SKM-1 (cell line): ENCODE data around the gene GNL1.
A peak's percentile ranks its signal among the peaks of the same experiment; 100 is the strongest.

ENCODE experiments used
- DNase-seq: peaks from one replicate; lab custom pipeline; 2025; ENCODE audit not compliant: unreplicated experiment; lab: John Stamatoyannopoulos, UW

The GNL1 gene

GRCh38 chr6:30570740-30571074 is 14.4 kb upstream of the GNL1 start:
- DNase-seq: no peak

GRCh38 chr6:30570263-30570662 is 14.0 kb upstream of the GNL1 start:
- no peak for DNase-seq

- no peak for DNase-seq
These were observed 12.0 kb upstream of the GNL1 start for GRCh38 chr6:30568245-30568644.

GRCh38 chr6:30565772-30566171 is 9.5 kb upstream of the GNL1 start:
- no peak for DNase-seq

- DNase-seq: no peak
These were observed 7.8 kb upstream of the GNL1 start for GRCh38 chr6:30564114-30564513.

GRCh38 chr6:30562470-30563425 is 6.5 kb upstream of the GNL1 start:
- DNase-seq: no peak

- DNase-seq: no peak
These were observed 4.6 kb upstream of the GNL1 start for GRCh38 chr6:30560930-30561329.

- DNase-seq: peak; percentile 23
These were observed 1.3 kb upstream of the GNL1 start for GRCh38 chr6:30557683-30557981.

- DNase-seq: peak; percentile 88
These were observed 805 bp upstream of the GNL1 start, which contains the start of gene PRR3 for GRCh38 chr6:30556906-30557682. Gene PRR3, plus strand, starts transcription at chr6:30557295. Its CDS starts 50 bp downstream, at chr6:30557345.

GRCh38 chr6:30555816-30556065 is 548 bp downstream of the GNL1 start:
- no peak for DNase-seq

- no peak for DNase-seq
These were observed 1.1 kb downstream of the GNL1 start for GRCh38 chr6:30554962-30555815.

- no peak for DNase-seq
These were observed 1.9 kb downstream of the GNL1 start for GRCh38 chr6:30554404-30554803.

GRCh38 chr6:30548375-30548774 is 7.9 kb downstream of the GNL1 start:
- no peak for DNase-seq

- no peak for DNase-seq
These were observed 8.8 kb downstream of the GNL1 start for GRCh38 chr6:30547454-30547853.

GRCh38 chr6:30544666-30545272 is 11.5 kb downstream of the GNL1 start:
- peak; percentile 40 for DNase-seq

GRCh38 chr6:30543821-30544220 is 12.5 kb downstream of the GNL1 start:
- DNase-seq: no peak

- no peak for DNase-seq
These were observed 13.4 kb downstream of the GNL1 start for GRCh38 chr6:30542915-30543314.

- no peak for DNase-seq
These were observed 13.9 kb downstream of the GNL1 start for GRCh38 chr6:30542404-30542725.

- peak; percentile 60 for DNase-seq
These were observed 14.5 kb downstream of the GNL1 start for GRCh38 chr6:30541515-30542403.

GRCh38 chr6:30537931-30538330 is 18.4 kb downstream of the GNL1 start:
- no peak for DNase-seq
